Stimulated activated CD4-positive, alpha-beta T cell treated with anti-CD3 and anti-CD28 coated beads, Interleukin-15, amount 100 ng/mL, for 24 hours (primary cell): ENCODE data around the gene TMEM18.

Experiments
- DNase-seq: peaks from one replicate; pipeline ENCODE4 v3.0.0-alpha.2; 2020

Gene TMEM18

GRCh38 chr2:633371-633770, 43.8 kb downstream of the TMEM18 start:
- DNase-seq = no peak

- no peak for DNase-seq
Measured at GRCh38 chr2:632471-632870, 44.7 kb downstream of the TMEM18 start.

GRCh38 chr2:631741-632140, 45.5 kb downstream of the TMEM18 start:
- no peak for DNase-seq

GRCh38 chr2:630451-631320, 46.5 kb downstream of the TMEM18 start:
- DNase-seq = no peak

- no peak for DNase-seq
Measured at GRCh38 chr2:629961-630360, 47.2 kb downstream of the TMEM18 start.

GRCh38 chr2:628651-629050, 48.6 kb downstream of the TMEM18 start:
- DNase-seq = no peak

GRCh38 chr2:627926-628560, 49.2 kb downstream of the TMEM18 start:
- no peak for DNase-seq

GRCh38 chr2:627340-627709, 49.9 kb downstream of the TMEM18 start:
- no peak for DNase-seq

GRCh38 chr2:626491-627339, 50.5 kb downstream of the TMEM18 start:
- no peak for DNase-seq

GRCh38 chr2:625415-626333, 51.5 kb downstream of the TMEM18 start:
- DNase-seq = no peak

- DNase-seq = no peak
Measured at GRCh38 chr2:624551-625347, 52.5 kb downstream of the TMEM18 start.

- no peak for DNase-seq
Measured at GRCh38 chr2:624096-624495, 53.1 kb downstream of the TMEM18 start.

GRCh38 chr2:623130-623922, 53.9 kb downstream of the TMEM18 start:
- no peak for DNase-seq

GRCh38 chr2:622357-622756, 54.8 kb downstream of the TMEM18 start:
- no peak for DNase-seq

- no peak for DNase-seq
Measured at GRCh38 chr2:621303-622099, 55.7 kb downstream of the TMEM18 start.

GRCh38 chr2:620471-621302, 56.5 kb downstream of the TMEM18 start:
- no peak for DNase-seq

- DNase-seq = no peak
Measured at GRCh38 chr2:620004-620403, 57.2 kb downstream of the TMEM18 start.

GRCh38 chr2:618422-618990, 58.7 kb downstream of the TMEM18 start:
- no peak for DNase-seq

- DNase-seq = no peak
Measured at GRCh38 chr2:618005-618404, 59.2 kb downstream of the TMEM18 start.
